Endothelial cell of umbilical vein (primary cell): ENCODE measurements around the gene GRM7. TPM values are rescaled to one million over a fixed set of nuclear protein-coding genes. Genes with fewer than 3 reads are reported as not detected.

ENCODE experiments used
- BruUV-seq: library from RNA; stranded (reverse); fragments of 400-500 nt; replicated peaks from 2 replicates; lab custom pipeline; 2021; lab: Mats Ljungman, UMichigan
- CTCF ChIA-PET: fragments of 300-600, 350-600 bp; sonication (Branson Sonifier 250); formaldehyde crosslinking; loops from one replicate; lab custom pipeline; 2021; ENCODE audit warnings: antibody characterized with exemption, inconsistent platforms; lab: Charles Lee
- POLR2A ChIA-PET: fragments of 300-600, 350-600 bp; sonication (Branson Sonifier 250); formaldehyde crosslinking; loops from one replicate; lab custom pipeline; 2021; ENCODE audit warnings: antibody characterized with exemption, inconsistent platforms; lab: Charles Lee
- DNase-seq: peaks from one replicate; pipeline ENCODE4 v3.0.0-alpha.2; 2011; ENCODE audit warnings: low read depth, low spot score
- FAIRE-seq: peaks from 2 replicates; lab custom pipeline; 2011; peaks lifted over from hg19 to GRCh38; lab: Jason Lieb, UNC
- H2AFZ ChIP-seq: 2 replicates; pipeline ENCODE4 v1.6.0; 2012; ENCODE audit warnings: low read depth, low read length, control low read depth, inconsistent platforms
- H3K27ac ChIP-seq: 2 replicates; pipeline ENCODE4 v1.5.1; 2011; ENCODE audit warnings: low read depth, mild to moderate bottlenecking, control low read depth, low read length, moderate library complexity; ENCODE audit not compliant: insufficient read depth
- H3K27me3 ChIP-seq, 2 experiments: 2 replicates each; pipeline versions ENCODE4 v1.6.0 to v1.6.1; 2011; ENCODE audit warnings: low read length in 2 of 2, mixed read lengths in 1 of 2; ENCODE audit not compliant: control insufficient read depth in 2 of 2, insufficient read depth in 2 of 2
- H3K36me3 ChIP-seq, 2 experiments: 2 replicates in 1 of 2; 3 replicates in 1 of 2; pipeline ENCODE4 v1.5.1; 2011; ENCODE audit warnings: low read length in 2 of 2, mild to moderate bottlenecking in 1 of 2, moderate library complexity in 1 of 2; ENCODE audit not compliant: control insufficient read depth in 2 of 2, insufficient read depth in 2 of 2; ENCODE audit errors: extremely low read depth in 1 of 2
- H3K4me1 ChIP-seq: 3 replicates; pipeline ENCODE4 v1.5.1; 2011; ENCODE audit warnings: mild to moderate bottlenecking, low read length; ENCODE audit not compliant: control insufficient read depth, insufficient read depth; ENCODE audit errors: extremely low read depth
- H3K4me2 ChIP-seq: 2 replicates; pipeline ENCODE4 v1.6.1; 2011; ENCODE audit warnings: low read length, control low read depth, mixed read lengths; ENCODE audit not compliant: insufficient read depth
- H3K4me3 ChIP-seq, 3 experiments: fragments of 200-600 bp in 1 of 3; sonication (generic), shearing (Covaris generic) in 1 of 3; replicated peaks in 1 of 3; 2 replicates each; pipeline ENCODE4 v1.5.1; 2011 to 2016; ENCODE audit warnings: control low read depth in 3 of 3, low read length in 3 of 3, mild to moderate bottlenecking in 2 of 3, inconsistent platforms in 1 of 3, low read depth in 1 of 3, moderate library complexity in 1 of 3; ENCODE audit not compliant: insufficient read depth in 1 of 3
- H3K79me2 ChIP-seq: 2 replicates; pipeline ENCODE4 v1.6.0; 2012; ENCODE audit warnings: low read length, inconsistent platforms; ENCODE audit not compliant: control insufficient read depth, insufficient read depth
- H3K9ac ChIP-seq: replicated peaks from 2 replicates; pipeline ENCODE3; 2011; ENCODE audit warnings: low read length, control low read depth; ENCODE audit not compliant: insufficient read depth; ENCODE audit errors: extremely low read depth
- H3K9me1 ChIP-seq: replicated peaks from 3 replicates; pipeline ENCODE4 v1.6.0; 2011; ENCODE audit warnings: mild to moderate bottlenecking, low read length; ENCODE audit not compliant: control insufficient read depth, insufficient read depth; ENCODE audit errors: extremely low read depth
- H3K9me3 ChIP-seq: replicated peaks from 2 replicates; pipeline ENCODE4 v1.5.1; 2012; ENCODE audit warnings: low read length, inconsistent platforms; ENCODE audit not compliant: control insufficient read depth, insufficient read depth
- H4K20me1 ChIP-seq: replicated peaks from 2 replicates; pipeline ENCODE3; 2011; ENCODE audit warnings: mild to moderate bottlenecking, low read length; ENCODE audit not compliant: control insufficient read depth, insufficient read depth; ENCODE audit errors: extremely low read depth
- CTCF ChIP-seq, 2 donors: IDR thresholded peaks; 1 replicate in 1 of 2; 2 replicates in 1 of 2; pipeline ENCODE4 v1.5.1; 2011; ENCODE audit warnings: low read length in 2 of 2, mild to moderate bottlenecking in 2 of 2, moderate library complexity in 2 of 2, control low read depth in 1 of 2, inconsistent platforms in 1 of 2, low read depth in 1 of 2; ENCODE audit not compliant: insufficient read depth in 1 of 2; ENCODE audit errors: extremely low read depth in 1 of 2
- EZH2 ChIP-seq: IDR thresholded peaks from 2 replicates; pipeline ENCODE4 v1.6.1; 2012; ENCODE audit warnings: borderline replicate concordance, low read depth, mild to moderate bottlenecking, moderate library complexity, low read length, inconsistent platforms; ENCODE audit not compliant: severe bottlenecking
- FOS ChIP-seq: IDR thresholded peaks from 2 replicates; pipeline ENCODE4 v1.6.1; 2011; ENCODE audit warnings: mild to moderate bottlenecking, low read length, moderate library complexity, borderline replicate concordance; ENCODE audit not compliant: insufficient read depth
- GATA2 ChIP-seq: IDR thresholded peaks from 2 replicates; pipeline ENCODE4 v1.7.0; 2011; ENCODE audit warnings: low read depth, mild to moderate bottlenecking, moderate library complexity, mixed read lengths, low read length; ENCODE audit not compliant: insufficient read length, insufficient read depth
- JUN ChIP-seq: IDR thresholded peaks from 2 replicates; pipeline ENCODE4 v1.6.1; 2011; ENCODE audit warnings: borderline replicate concordance, low read depth; ENCODE audit not compliant: insufficient read length, insufficient read depth
- MYC ChIP-seq: IDR thresholded peaks from one replicate; pipeline ENCODE4 v1.6.1; 2011; ENCODE audit warnings: mild to moderate bottlenecking, low read depth, low read length
- POLR2A ChIP-seq: IDR thresholded peaks from 2 replicates; pipeline ENCODE4 v1.6.1; 2012; ENCODE audit warnings: low read depth, mild to moderate bottlenecking, control low read depth, low read length
- POLR2AphosphoS5 ChIP-seq: IDR thresholded peaks from 2 replicates; pipeline ENCODE4 v1.6.1; 2012; ENCODE audit warnings: low read depth, mild to moderate bottlenecking, control low read depth, low read length, moderate library complexity; ENCODE audit not compliant: insufficient read depth
- dilution Hi-C: fragments of 300-500 bp; cut with MboI; formaldehyde crosslinking; loops from one replicate; pipeline ENCODE4 v1.15.0; 2019; ENCODE audit warnings: low sequenced_read_pairs; ENCODE audit not compliant: extremely low pct_ligation_motif_present
- intact Hi-C: fragments of 100-400 bp; cut with micrococcal nuclease; formaldehyde crosslinking; loops from one replicate; pipeline ENCODE4 v1.10.0; 2022
- polyA plus RNA-seq, 4 experiments: library from polyadenylated mRNA; depleted of rRNA in 3 of 4; stranded (reverse) in 3 of 4; unstranded in 1 of 4; fragments of >200 nt; gene quantifications; 2 replicates each; pipeline versions ENCODE4 v1.2.1 to v1.2.3, GENCODE V29; 2011 to 2012; ENCODE audit warnings: missing spikeins in 1 of 4
- total RNA-seq: library from RNA; stranded (reverse); gene quantifications from 2 replicates; pipeline ENCODE4 v1.2.3, GENCODE V29; 2021
- TF ChIP-seq, protein P1 (sequence below): IDR thresholded peaks from 2 replicates; pipeline ENCODE4 v1.6.1; 2011; ENCODE audit not compliant: insufficient read depth, insufficient read length

The GRM7 gene
- total and polyA plus RNA-seq, 2 donors (not counting 3 experiments of a cell fraction or from before 2014, with no cell fraction given): 0.12 TPM; not detected in 1

DNA sequence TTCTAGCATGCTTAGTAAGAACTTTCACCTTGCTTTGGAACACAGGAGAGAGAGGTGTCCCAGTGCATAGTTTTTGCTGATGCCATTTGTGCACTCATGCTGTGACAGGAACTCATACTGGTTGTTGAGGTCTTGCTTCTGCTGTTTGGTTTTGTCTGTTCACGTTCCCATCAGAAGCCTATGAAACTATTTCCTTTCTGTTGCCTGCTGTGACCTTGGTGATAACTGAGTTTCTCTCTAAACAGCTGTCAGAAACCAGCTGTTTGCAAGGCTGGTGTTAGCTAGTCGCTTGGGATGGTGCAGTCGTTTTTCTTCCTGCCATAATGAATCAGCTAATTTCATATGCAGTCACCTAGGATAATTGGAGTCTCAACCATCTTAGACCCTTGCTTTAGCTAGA lies 724.1 kb downstream of the GRM7 start:
- H3K4me2 ChIP-seq: no peak overlapping the region
- H3K27ac ChIP-seq: no peak overlapping the region
- H3K9me3 ChIP-seq: no peaks in the 10 kb centered on the region
- no peaks in the 10 kb centered on the region for H3K4me1 ChIP-seq
- no peaks in the 10 kb centered on the region for H3K27me3 ChIP-seq
- no peak overlapping the region for H2AFZ ChIP-seq
- FAIRE-seq (no peak), DNase-seq (no peak)
- ChIA-PET POLR2A (no interaction called here), CTCF (interaction anchor here (1.7 kb wide), 1 partner anchor 11 kb away, joined by 5 read pairs; no protein-coding TSS in a partner anchor)
- no peak overlapping the region for H3K9ac ChIP-seq
- no peaks in the 10 kb centered on the region for H3K79me2 ChIP-seq
- no peaks in the 10 kb centered on the region for H3K36me3 ChIP-seq
- intact Hi-C loops: no loop called here
- no peaks in the 10 kb centered on the region for H3K9me1 ChIP-seq
- dilution Hi-C loops: no loop called here
- no peak overlapping the region for H3K4me3 ChIP-seq
- TF ChIP-seq POLR2A: no peak
- H4K20me1 ChIP-seq: no peaks in the 10 kb centered on the region
- no TSS peak for BruUV-seq

GRCh38 chr3:7588236-7588635 lies 727.3 kb downstream of the GRM7 start:
- POLR2A ChIA-PET: no interaction called here
- DNase-seq (no peak), FAIRE-seq (no peak)
- H3K27ac ChIP-seq: no peak overlapping the region
- dilution Hi-C loops: no loop called here
- H3K9ac ChIP-seq: no peak overlapping the region
- no peak for TF ChIP-seq POLR2AphosphoS5
- no peak for TF ChIP-seq CTCF (IDR thresholded peaks at IDR 0.05; ENCODE audit: extremely low read depth in 1 of 2, insufficient read depth in 1 of 2, low read depth in 1 of 2, low read length in 2 of 2)
- no peak for TF ChIP-seq POLR2A
- TF ChIP-seq FOS: no peak
- TF ChIP-seq JUN: no peak
- TF ChIP-seq EZH2: no peak
- TF ChIP-seq GATA2: no peak
- TF ChIP-seq MYC: no peak
- TF ChIP-seq, protein P1, sequence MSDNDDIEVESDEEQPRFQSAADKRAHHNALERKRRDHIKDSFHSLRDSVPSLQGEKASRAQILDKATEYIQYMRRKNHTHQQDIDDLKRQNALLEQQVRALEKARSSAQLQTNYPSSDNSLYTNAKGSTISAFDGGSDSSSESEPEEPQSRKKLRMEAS: no peak
- H3K4me1 ChIP-seq: no peaks in the 10 kb centered on the region
- no peak overlapping the region for H3K4me2 ChIP-seq
- no peak overlapping the region for H3K4me3 ChIP-seq
- intact Hi-C loops: no loop called here
- no peaks in the 10 kb centered on the region for H4K20me1 ChIP-seq
- no peaks in the 10 kb centered on the region for H3K9me3 ChIP-seq
- CTCF ChIA-PET: no interaction called here
- H2AFZ ChIP-seq: no peak overlapping the region
- no peaks in the 10 kb centered on the region for H3K9me1 ChIP-seq
- H3K36me3 ChIP-seq: no peaks in the 10 kb centered on the region
- no peaks in the 10 kb centered on the region for H3K27me3 ChIP-seq
- no peaks in the 10 kb centered on the region for H3K79me2 ChIP-seq
- BruUV-seq: no TSS peak
